Umbilical cord (tissue), 2 donors: Measurements from ENCODE around the gene TSPAN4. TPM values are rescaled to one million over a fixed set of nuclear protein-coding genes. Genes with fewer than 3 reads are reported as not detected.

Experiments
- DNase-seq: peaks from one replicate; pipeline ENCODE4 v3.0.0-alpha.2; 2015; ENCODE audit warnings: low spot score
- total RNA-seq: library from RNA; depleted of rRNA; stranded (reverse); fragments of >200 nt; gene quantifications from one replicate; pipeline ENCODE4 v1.2.3, GENCODE V29; 2014; ENCODE audit warnings: low replicate concordance; ENCODE audit not compliant: insufficient read depth

The TSPAN4 gene
- total RNA-seq, 1 donor from 2014 or later, result 43.8 TPM

DNA sequence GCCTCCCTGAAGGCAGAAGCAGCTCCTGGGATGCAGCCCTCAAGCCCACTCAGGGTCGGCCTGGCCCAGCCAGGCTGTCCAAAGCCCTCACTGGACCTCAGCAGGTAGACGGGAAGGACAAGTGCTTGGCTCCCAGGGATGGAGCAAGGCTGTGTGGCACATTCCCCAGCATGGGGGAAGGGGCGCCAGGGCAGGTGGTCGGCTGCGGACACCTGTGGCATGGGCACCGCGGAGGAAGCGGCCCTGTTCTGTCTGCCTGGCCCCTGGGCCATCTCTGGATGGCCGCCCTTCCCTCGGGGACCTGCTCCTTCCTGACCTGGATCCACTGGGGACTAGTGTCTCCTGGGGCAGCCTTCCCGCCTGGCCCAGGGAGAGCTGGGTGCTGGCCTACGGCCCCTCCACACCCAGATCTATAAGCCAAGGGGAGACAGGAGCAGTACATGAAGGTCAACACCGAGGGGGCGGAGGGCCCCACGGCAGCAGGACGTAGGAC, 42.0 kb downstream of the TSPAN4 start:
- no peak for DNase-seq

DNA sequence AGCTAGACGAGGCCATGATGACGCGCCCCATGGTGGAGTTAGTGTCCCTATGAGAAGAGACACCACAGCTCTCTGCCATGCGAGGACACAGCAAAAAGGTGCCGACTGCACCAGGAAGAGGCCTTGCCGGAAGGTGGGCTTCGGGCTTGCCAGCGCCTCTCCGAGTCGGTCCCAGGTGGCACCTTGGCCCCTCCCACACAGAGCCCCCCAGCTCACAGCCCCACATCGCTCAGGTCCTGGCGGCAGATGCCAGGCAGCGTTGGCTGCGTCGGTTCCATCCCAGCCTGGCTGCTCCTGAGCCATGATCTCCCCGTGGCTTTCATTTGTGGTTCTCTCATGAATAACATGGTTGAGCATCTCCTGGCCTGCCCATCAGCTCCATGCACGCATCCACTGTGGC, 43.9 kb downstream of the TSPAN4 start:
- no peak for DNase-seq

DNA sequence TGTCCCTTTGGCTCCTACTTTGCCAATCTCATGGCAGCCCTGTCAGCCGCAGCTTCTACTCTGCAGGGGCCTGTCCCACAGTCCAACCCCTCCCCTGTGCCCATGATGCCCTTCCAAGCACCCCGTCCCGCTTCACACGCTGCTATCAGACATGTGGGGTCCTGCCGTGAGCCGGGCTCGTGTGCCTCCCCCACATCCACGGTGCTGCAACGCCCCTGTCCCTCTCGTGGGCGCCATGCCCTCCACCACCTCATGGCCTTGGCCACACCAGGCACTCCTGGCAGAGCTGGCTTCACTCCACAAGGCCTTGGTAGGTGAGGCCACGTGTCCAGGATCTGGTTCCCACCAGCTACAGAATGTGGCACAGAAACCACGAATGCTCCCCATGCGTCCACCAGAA, 44.9 kb downstream of the TSPAN4 start:
- no peak for DNase-seq

DNA sequence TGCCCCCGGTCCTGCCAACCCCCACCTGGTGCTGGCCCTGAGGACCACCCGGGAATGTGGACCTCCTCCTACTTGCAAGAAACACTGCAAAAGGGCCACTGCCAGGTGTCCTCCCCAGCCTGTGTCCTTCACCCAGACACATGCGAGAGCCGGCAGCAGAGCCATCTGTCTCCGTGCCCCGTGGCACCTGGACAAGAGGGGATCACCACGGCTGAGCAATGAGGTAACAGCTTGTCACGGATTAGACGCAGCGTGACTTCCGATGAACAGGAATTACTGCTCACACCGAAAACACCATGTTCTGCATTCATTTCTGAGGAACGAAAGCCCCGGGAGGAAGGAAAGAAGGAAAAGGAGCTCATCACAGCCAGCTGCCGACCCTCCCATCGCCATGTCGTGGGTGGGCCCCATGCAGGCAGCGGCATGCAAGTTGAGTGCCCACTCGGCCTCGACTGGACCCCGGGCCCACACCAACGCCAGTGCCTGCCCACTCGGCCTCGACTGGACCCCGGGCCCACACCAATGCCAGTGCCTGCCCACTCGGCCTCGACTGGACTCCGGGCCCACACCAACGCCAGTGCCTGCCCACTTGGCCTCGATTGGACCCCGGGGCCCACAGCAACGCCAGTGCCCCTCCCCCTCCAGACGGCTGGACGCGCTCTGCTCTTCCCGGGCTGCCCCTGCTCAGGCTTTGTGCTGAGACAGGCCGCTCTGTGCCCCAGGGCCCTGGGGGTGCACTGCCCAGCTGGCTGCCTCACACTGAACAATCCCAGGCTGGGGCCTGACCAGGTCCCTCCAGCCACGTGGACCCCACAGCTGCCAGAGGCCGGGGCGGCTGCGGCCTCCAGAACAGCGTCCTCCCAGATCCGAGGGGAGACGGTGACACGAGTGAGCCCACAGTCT, 45.9 kb downstream of the TSPAN4 start:
- DNase-seq, result no peak

DNA sequence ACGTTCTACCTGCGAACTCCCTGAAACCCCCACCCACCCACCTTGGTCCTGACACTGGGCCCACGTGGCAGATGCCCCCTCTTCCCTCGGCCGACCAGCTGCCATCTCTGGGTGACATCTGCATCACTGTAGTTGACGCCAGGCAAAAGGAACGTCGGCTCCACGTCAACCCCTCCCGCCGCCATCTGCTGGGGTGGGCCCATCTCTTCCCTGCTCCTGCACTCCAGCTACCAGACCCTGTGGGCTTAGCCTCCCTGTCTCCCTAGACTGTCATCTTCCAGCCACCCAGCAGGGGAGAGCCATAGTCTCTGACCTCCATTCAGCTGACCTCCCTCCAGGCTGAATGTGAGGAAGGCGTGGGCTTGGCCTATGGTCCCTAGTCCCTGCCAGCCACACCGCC, 46.6 kb downstream of the TSPAN4 start:
- no peak for DNase-seq

DNA sequence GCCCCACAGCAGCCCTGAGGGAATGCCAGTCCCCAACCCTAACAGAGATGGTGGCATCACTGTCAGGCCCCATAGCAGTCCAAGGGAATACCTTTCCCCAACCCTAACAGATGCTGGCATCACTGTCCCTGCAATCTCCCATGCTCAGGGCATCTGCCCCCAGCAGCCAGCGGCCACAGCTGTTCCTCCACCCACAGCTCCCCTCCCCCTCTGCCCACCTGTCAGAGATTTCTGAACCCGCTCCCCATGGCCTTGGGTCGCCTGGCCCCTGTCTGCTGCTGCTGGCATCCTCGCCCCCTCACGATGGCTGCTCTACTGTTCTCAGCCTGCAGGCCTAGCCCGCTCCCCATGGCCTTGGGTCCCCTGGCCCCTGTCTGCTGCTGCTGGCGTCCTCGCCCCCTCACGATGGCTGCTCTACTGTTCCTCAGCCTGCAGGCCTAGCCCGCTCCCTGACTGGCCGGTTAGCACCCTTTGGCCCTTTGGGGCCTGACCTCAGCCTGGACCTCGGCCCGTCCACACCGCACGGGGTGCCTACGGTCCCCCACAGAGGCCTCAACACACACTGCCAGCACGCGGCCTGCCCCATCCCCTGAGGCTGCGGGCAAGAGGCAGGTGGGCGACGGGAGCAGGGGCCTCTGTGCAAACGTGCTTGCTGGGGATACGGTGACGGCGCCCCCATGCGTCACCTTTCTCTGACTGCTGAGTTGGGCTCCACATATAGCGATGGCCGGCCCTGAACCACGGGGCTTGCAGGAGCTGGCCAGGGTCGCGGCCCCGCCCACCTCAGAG, 47.2 kb downstream of the TSPAN4 start:
- DNase-seq, result no peak

DNA sequence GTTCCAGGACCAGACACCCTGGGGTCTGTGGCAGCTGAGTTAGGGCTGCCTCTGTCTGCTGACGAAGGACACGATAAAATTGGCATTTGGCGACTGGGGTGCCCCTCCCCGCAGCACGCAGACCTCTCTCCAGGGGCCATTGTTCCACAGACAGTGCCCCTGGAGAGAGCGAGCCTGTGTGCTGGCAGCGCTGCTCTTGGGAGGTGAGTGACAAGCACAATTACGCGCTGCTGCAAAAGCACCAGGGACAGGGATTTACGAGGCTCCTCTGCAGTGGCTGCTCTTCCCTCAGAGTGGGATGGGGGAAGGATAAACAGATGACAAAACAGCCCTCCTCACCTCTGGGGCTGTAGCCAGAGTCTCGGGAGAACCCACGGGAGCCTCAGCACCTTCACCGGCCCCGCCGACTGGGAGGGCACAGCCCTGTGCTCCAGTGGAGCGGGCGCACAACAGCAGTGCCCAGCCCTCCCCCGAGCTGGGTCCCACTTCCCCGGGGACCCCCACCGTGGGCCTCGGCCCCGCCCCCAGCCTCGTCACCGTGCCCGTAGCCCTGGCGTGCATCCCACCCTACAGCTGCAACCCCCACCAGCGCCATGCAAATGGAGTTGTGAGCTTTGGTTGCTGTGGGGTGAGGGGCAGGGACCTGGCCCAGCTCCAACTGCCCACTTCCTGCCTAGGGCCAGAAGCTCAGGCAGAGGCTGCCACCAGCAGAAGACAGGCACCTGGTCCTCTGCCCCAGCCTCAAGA, 48.3 kb downstream of the TSPAN4 start:
- no peak for DNase-seq

DNA sequence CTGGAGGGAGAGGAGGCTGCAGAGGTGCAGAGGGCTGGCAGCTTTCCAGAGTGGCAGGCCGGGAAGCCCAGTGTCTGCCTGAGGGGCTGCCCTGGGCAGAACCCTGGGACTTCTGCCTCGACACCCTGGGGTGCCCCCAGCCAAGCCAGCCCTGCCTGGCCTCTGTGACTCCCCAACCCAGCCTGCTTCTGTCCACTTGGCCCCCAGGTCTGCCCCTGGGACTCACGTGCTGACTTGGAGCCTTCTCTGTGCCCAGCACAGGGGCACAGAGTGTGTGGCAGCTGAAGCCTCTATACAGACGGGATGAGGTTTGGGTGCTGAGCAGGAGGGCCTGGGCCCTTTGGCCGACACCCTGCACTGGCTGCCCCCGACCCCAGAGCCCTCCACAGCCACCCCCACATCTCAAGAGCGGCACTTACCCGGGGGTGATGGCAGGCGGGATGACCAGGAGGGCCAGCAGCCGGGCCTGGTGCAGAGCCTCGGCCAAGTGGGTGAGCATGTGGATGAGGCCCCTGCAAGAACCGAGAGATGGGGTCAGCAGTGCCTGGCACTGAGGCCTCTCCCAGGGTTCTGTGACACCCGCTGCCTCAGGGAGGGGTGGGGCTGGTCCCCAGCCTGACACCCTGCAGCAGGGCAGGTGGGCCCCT, 50.5 kb downstream of the TSPAN4 start:
- no peak for DNase-seq

DNA sequence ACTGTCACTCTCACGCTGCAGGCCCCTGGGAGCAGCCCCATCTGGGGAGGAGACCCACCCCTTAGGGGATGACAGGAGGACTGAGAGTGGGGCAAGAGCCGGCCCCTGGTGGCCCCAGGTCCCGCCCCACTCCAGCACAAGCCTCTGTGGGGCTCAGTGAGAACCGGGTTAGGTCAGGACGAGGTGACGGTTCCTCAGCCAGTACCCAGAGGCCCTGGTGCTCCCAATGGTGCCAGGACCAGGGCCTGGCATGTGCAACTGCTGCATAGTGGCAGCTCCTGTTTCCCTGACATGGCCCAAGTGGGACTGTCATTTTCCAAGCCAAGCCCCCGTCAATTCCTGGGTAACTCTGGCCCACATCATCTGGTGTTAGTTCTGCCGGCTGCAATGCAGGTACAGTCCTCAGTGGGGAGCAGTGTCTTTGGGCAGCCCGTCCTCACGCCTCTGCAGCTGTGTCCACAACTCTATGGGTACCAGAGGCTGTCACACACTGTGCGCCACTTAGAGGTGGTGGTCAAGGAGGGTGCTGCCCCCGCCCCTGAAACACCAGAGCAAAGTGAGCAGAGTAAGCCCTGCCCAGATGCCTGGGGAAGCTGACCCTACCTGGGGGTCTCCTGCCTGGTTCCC, 52.0 kb downstream of the TSPAN4 start:
- DNase-seq, result no peak

DNA sequence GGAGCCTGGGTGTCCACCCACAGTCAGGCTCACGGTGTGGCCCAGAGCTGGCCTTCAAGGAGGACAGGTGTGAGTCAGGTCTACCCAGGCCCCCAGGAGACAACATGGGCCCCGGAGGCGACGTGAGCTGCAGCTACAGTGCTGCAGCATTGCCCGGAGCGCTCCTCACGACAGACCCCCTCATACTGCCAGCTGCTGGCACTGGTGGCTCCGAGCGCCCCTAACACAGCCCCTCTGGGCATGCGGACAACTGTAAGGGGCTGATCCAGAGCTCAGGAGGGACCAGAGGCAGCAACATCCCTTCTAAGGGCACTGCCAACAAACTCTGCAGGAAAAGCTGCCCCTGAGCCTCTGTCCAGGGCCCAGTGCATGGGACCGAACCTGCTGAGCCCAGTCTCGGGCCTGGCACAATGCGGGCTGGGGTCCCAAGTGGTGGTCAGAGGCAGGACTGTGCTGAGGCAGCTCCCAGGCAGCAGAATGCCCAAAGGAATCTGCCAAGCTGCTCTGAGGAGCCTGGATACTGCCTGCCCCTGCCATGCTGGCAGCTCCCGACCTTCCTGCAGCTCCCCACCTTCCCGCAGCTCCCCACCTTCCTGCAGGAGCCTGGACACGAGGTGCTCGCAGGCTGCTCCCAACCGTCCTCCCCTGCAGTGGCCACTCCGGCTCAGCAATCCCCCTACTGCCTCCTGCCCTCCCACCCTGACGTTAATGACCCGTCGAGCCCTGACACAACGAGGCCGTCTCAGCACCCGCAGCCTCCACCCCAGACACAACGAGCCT, 52.9 kb downstream of the TSPAN4 start:
- no peak for DNase-seq

DNA sequence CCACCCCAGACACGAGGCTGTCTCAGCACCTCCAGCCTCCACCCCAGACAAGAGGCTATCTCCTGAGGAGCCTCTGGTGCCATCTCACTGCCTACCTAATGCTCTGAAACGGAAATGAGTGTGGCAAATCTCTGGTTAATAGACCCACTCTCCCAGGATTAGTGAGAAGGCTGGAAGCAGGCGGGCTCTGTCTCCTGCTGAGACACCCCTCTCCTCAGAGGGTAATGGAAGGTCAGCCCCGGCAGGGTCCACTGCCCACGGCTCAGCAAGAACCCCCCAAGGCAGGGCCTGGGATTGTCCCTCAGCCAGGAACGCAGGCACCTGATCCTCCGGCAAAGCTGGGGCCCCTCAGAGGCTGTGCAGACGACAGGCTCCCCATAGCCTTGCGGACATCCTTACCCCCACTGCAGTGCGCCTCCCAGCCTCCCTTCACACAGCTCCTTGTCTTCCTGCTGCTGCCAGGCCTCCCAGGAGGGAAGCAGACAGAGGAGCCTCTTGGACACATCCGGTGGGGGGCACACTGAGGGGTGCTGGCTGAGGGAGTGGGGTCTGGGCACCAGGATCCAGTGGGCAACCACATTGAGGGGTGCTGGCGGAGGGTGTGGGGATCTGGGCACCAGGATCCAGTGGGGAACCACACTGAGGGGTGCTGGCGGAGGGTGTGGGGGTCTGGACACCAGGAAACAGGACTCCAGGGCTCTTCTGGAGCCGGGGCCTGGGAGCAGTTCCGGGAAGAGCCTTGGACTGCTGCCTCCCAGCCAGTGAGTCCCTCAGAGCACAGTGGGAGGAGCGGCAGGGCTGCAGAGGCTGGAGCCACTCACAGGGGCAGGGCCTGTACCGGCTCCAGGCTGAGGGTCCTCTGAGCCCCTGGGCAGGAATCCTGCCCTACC, 54.8 kb downstream of the TSPAN4 start:
- DNase-seq, result peak; percentile 21

DNA sequence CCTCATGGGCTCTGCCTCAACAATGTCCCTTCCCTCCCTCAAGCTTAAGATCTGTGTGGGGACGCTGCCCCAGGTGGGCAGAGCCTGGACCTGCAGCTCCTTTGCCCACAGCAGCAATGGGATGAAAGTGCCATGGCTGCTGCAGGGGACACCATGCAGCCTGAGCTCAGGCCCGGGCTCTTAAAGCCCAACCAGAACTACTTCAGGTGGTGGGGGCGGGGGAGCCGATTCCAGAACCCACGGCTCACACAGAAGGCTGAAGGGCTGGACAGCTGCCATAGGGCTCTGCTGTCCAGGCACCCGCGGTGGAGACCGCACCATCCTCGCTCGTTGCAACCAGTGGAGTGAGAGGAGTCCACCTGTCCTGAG, 55.5 kb downstream of the TSPAN4 start:
- DNase-seq, result peak; percentile 64

DNA sequence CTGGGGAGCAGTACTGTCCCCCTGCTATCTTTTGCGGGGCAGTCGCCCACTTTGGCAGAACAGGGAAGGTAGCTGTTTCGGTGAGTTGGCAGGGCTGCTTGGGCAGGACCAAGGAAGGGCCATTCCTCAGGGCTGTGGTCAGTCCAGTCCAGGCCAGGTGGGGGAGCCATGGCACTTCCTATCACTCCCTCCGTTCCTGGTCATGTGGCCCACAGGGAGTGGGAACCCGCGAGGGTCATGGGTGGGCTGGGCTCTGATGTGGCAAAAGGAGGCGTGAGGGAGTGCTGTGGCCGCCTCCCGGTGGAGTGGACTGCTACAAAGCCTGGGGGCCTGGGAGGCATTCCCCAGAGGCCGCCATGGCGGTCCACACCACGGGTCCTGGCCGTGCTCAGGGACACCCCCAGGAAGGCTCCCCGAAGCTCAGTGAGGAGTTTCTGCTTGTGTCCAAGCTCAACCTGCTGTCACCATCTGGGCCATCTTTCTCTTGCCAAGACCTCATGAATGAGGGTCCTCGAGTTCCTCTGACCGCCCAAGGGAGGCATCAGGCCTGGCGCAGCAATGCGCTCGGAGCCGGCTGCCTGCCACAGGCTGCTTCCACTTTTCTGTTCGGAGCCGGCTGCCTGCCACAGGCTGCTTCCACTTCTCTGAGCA, 56.0 kb downstream of the TSPAN4 start:
- peak; percentile 21 for DNase-seq

DNA sequence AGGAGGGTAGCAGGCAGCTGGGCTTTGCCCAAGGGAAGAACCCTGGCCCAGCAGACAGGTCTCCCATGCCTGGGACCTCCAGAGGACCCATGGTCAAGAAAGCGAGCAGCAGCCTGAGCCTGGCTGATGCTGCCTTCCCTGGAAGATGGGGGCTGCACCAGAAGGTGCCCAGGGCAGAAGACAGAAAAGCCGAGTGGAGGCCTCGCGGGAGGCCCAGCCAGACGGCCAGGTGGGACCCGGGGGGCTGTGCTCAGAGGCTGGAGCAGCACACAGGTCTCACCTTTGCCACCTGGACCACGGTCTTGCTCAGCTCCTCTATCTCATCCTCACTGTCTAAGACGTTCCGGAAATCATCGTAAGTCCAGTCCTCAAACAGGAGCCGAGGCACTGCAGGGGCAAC, 57.1 kb downstream of the TSPAN4 start:
- DNase-seq, result no peak

DNA sequence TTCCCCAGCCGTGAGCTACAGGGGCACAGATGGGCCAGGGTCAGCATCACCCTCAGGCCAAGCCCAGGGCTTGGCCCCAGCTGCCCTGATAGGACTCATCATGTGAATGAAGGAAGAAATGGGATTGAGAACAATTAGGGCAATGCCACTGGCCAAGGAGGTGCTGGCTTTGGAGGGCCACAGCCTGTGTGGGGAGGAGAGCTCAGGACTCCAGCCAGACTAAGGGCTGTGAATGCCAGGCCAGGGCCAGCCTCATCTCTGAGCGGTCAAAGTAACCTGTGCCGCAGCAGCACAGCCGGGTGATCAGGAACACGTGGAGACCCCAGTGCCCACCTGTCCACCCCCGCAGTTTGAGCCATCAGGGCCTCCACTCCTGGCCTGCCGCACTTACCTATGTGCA, 57.9 kb downstream of the TSPAN4 start:
- DNase-seq, result no peak

DNA sequence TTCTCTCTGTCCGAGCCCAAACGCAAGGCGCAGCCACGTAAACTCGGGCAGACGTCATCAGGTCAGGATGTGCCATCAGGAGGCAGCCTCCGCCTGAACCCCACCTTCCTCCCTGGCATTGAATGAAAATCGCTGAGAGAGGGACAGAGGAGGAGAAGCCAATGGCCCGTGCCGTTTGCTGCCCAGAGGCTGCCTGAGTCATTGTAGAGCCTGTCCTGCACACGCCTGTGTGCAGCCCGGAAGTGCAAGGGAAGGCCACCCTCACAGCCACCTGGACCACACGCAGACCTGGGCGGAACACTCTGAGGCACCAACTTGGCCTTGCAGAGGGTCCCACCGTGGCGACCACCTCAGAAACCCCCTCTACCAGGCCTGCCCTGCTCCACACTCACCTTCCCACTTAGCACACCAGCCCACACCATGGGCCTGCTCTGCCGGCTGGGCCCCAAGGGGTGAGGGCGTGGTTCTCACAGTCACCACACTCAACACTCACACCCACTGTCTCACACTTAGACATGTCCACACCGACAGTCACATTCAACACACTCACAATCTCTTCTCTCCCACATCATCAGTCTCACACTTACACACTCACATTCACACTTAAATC, 58.9 kb downstream of the TSPAN4 start:
- DNase-seq, result no peak

DNA sequence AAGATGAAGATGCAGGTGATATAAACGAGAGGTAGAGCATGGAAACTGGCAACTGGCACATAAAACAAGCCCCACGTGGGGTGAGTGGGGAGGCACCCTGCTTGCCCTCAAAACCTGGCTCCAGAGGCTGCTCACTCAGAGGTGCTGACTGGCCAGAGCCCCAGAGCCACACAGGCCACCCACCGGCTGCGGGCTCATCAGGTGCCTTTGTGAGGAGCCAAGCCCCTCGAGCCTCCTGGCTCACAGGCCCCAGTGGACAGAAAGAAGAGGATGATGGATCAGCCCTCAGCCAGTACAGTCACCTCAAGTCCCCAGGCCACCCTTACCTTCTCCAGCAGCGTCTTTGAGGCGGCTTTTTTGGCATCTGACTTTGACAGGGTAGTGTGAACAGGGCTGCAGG, 61.7 kb downstream of the TSPAN4 start:
- DNase-seq, result no peak

DNA sequence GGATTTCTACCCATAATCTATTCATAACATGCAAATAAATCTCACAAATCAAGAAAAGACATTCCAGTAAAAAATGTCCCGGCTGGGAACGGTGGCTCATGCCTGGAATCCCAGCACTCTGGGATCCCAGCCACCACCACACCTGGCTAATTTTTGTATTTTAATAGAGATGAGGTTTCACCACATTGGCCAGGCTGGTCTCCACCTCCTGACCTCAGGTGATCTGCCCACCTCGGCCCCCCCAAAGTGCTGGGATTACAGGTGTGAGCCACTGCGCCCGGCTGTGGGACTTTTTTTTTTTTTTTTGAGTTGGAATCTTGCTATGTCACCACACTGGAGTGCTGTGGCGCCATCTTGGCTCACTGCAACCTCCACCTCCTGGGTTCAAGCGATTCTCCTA, 63.3 kb downstream of the TSPAN4 start:
- DNase-seq, result no peak
